K562 (cell line): ENCODE measurements around the gene INPP5D. TPM values are rescaled to one million over a fixed set of nuclear protein-coding genes. Genes with fewer than 3 reads are reported as not detected.

Source experiments
- CTBP1 ChIP-seq: fragments of 450-650 bp; IDR thresholded peaks from 2 replicates; pipeline ENCODE4 v1.6.1; 2016; ENCODE audit warnings: borderline replicate concordance
- FOXK2 ChIP-seq, 2 experiments: fragments of 450-650 bp; IDR thresholded peaks in 1 of 2; conservative IDR thresholded peaks in 1 of 2; 2 replicates each; pipeline ENCODE4 v1.6.1; 2016; ENCODE audit warnings: low read depth in 2 of 2, mild to moderate bottlenecking in 1 of 2
- KDM5B ChIP-seq: fragments of 200-600 bp; sonication (generic); IDR thresholded peaks from 2 replicates; pipeline ENCODE4 v1.6.1; 2012; ENCODE audit warnings: low read depth, mild to moderate bottlenecking, moderate library complexity, low read length, control low read depth, inconsistent platforms; ENCODE audit not compliant: insufficient replicate concordance
- NR3C1 ChIP-seq: sonication (generic); formaldehyde crosslinking; IDR thresholded peaks from 2 replicates; pipeline ENCODE4 v1.8.1; 2022; ENCODE audit warnings: missing genetic modification reagents
- RNF219 ChIP-seq: fragments of 250-450 bp; sonication (Bioruptor Pico); IDR thresholded peaks from 2 replicates; pipeline ENCODE4 v1.5.0; 2022; ENCODE audit warnings: mild to moderate bottlenecking
- SRSF7 ChIP-seq: fragments of 200-400 bp; formaldehyde crosslinking; optimal IDR thresholded peaks from 2 replicates; pipeline ENCODE3; 2017; ENCODE audit warnings: mild to moderate bottlenecking, low read depth, low read length
- XRCC5 ChIP-seq: fragments of 200-400 bp; formaldehyde crosslinking; IDR thresholded peaks from 2 replicates; pipeline ENCODE4 v1.6.1; 2017; ENCODE audit warnings: low read depth, mild to moderate bottlenecking, low read length
- YY1 ChIP-seq, 3 experiments: IDR thresholded peaks; 2 replicates each; pipeline ENCODE4 v1.6.1; 2011; ENCODE audit warnings: low read length in 2 of 3, mild to moderate bottlenecking in 2 of 3, moderate library complexity in 2 of 3, borderline replicate concordance in 1 of 3, control low read depth in 1 of 3, low read depth in 1 of 3; ENCODE audit not compliant: insufficient read depth in 3 of 3, insufficient replicate concordance in 2 of 3, control insufficient read depth in 1 of 3, insufficient read length in 1 of 3; ENCODE audit errors: extremely low read depth in 1 of 3
- ZBTB43 ChIP-seq: sonication (generic); formaldehyde crosslinking; IDR thresholded peaks from 2 replicates; pipeline ENCODE4 v1.8.0; 2023; ENCODE audit warnings: mild to moderate bottlenecking, missing genetic modification reagents
- ZFPM2 ChIP-seq: fragments of 250-450 bp; sonication (Bioruptor Pico); IDR thresholded peaks from 2 replicates; pipeline ENCODE4 v1.5.1; 2022; ENCODE audit warnings: mild to moderate bottlenecking
- ZNF277 ChIP-seq: fragments of 250-450 bp; sonication (Bioruptor Pico); IDR thresholded peaks from 2 replicates; pipeline ENCODE4 v1.8.0; 2022; ENCODE audit warnings: inconsistent platforms, mild to moderate bottlenecking, moderate library complexity, borderline replicate concordance
- ZNF384 ChIP-seq: IDR thresholded peaks from 2 replicates; pipeline ENCODE4 v1.6.1; 2012; ENCODE audit warnings: low read depth, low read length, improper control_type of control experiment
- ZNF583 ChIP-seq: fragments of 250-450 bp; sonication (Bioruptor Pico); IDR thresholded peaks from 2 replicates; pipeline ENCODE4 v1.4.0; 2020
- ZNF586 ChIP-seq: fragments of 450-650 bp; formaldehyde crosslinking; conservative IDR thresholded peaks from 2 replicates; pipeline ENCODE4 v1.4.0; 2020; ENCODE audit warnings: mild to moderate bottlenecking, moderate library complexity
- ZNF785 ChIP-seq: fragments of 250-450 bp; sonication (Bioruptor Pico); IDR thresholded peaks from 2 replicates; pipeline ENCODE4 v1.4.0; 2020; ENCODE audit warnings: mild to moderate bottlenecking
- polyA plus RNA-seq, 8 experiments: library from polyadenylated mRNA; depleted of rRNA in 4 of 8; stranded (reverse) in 5 of 8; unstranded in 3 of 8; fragments of >200 nt; fragmentation: Nextera tagmentation in 2 of 8; fragmentation: Illumina TruSeq in 1 of 8; extraction: Ambion mirVana in 2 of 8; extraction: Trizol in 1 of 8; gene quantifications; 2 replicates each; pipeline versions ENCODE4 v1.2.1 to v1.2.3, GENCODE V29; 2011 to 2014; ENCODE audit warnings: inconsistent platforms in 1 of 8, missing spikeins in 1 of 8
- total RNA-seq, 7 experiments: library from RNA; depleted of rRNA in 6 of 7; stranded (reverse); fragments of >200 nt in 6 of 7; fragmentation: Illumina TruSeq in 2 of 7; extraction: Trizol in 2 of 7; gene quantifications; 2 replicates each; pipeline versions ENCODE4 v1.2.1 to v1.2.3, GENCODE V29; 2011 to 2021; ENCODE audit warnings: low replicate concordance in 1 of 7
- TF ChIP-seq, protein P1 (sequence below): IDR thresholded peaks from 2 replicates; pipeline ENCODE4 v1.6.1; 2011; ENCODE audit not compliant: insufficient read length; ENCODE audit errors: extremely low read depth

Gene INPP5D
- total and polyA plus RNA-seq, 9 of the 15 experiments (the other 6 are each of a cell fraction or from before 2014, with no cell fraction given), result 0.55 to 6.2 (median 2.2) TPM

DNA sequence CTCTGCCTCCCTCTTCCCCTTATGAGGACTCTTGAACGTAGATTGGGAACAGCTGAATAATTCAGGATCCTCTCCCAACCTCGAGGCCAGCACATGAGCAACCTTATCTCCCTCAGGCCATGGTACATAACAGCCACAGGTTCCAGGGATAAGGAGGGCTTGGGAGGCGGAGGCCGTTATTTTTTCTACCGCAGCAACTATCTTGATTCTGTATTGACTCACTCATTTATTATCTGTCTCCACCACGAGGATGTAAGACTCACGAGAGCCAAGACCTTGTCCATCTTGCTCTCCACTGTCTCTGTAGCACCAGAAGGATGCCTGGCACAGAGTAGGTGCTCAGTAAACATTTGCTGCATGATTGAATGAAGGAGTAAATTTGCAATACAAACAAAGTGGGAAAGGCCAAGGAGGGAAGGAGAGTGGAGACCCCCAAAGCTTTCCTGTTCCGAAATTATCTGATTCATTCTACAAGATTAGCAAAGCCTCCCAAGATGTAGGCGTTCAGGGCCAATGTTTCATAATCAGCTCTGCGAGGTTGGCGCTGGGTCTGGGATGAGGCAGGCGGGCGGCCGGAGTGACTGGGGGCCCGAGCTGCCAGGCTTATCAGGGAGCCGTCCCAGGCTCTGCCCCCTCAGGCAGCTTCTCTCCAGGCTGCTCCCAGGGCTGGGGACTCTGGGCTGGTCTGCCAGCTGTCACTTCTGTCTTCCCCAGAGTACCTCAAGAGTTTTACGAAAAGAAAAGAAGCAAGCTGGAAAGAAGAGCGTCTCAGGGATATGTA, 31.6 kb downstream of the INPP5D start (continued):
- TF ChIP-seq, protein P1, sequence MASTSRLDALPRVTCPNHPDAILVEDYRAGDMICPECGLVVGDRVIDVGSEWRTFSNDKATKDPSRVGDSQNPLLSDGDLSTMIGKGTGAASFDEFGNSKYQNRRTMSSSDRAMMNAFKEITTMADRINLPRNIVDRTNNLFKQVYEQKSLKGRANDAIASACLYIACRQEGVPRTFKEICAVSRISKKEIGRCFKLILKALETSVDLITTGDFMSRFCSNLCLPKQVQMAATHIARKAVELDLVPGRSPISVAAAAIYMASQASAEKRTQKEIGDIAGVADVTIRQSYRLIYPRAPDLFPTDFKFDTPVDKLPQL, result no peak
- TF ChIP-seq ZNF384 (peak; percentile 76), FOXK2 (conservative IDR thresholded peaks at IDR 0.05 in 1 of 2, IDR thresholded peaks at IDR 0.05 in 1 of 2; ENCODE audit: low read depth in 2 of 2) (peak; percentile 42 to 60; a peak in 2 of 4 replicates), NR3C1 (no peak), ZBTB43 (CRISPR knock-in tag) (no peak), ZNF586 (CRISPR knock-in tag) (no peak), RNF219 (no peak), ZNF277 (no peak), CTBP1 (peak; percentile 97), SRSF7 (no peak), KDM5B (no peak), ZNF785 (CRISPR knock-in tag) (no peak), ZFPM2 (CRISPR knock-in tag) (no peak), ZNF583 (CRISPR knock-in tag) (no peak), XRCC5 (no peak), YY1 (IDR thresholded peaks at IDR 0.05; ENCODE audit: borderline replicate concordance in 1 of 3, control insufficient read depth in 1 of 3, extremely low read depth in 1 of 3, insufficient read depth in 3 of 3, insufficient read length in 1 of 3, insufficient replicate concordance in 2 of 3, low read depth in 1 of 3, low read length in 2 of 3) (no peak)
